Esophagus mucosa (tissue), 1 donor: ENCODE results near the gene NEURL1. TPM values are rescaled to one million over a fixed set of nuclear protein-coding genes. Genes with fewer than 3 reads are reported as not detected.
"Not testable (repeated sequence)": the region's sequence is repeated elsewhere in the genome, so short reads cannot be mapped to it uniquely, and the experiment has no call there.

Experiments
- ATAC-seq: fragments of 200-7000 bp; cut with Tn5 transposase; one replicate; pipeline ENCODE4 v1.9.1; 2020
- total RNA-seq: library from RNA; stranded (reverse); gene quantifications from one replicate; pipeline ENCODE4 v1.2.4, GENCODE V29; 2023
- donor health status: DM: yes; HTN: yes; CAD: no.

NEURL1 gene
- total RNA-seq, 1 donor from 2014 or later, result 0.16 TPM

- ATAC-seq, result no peak
Measured at GRCh38 chr10:103517234-103518085, 24.0 kb downstream of the NEURL1 start.

GRCh38 chr10:103519798-103520197 lies 26.3 kb downstream of the NEURL1 start:
- no peak for ATAC-seq

- ATAC-seq, result not testable (repeated sequence)
Measured at GRCh38 chr10:103522006-103522405, 28.5 kb downstream of the NEURL1 start.

- no peak for ATAC-seq
Measured at GRCh38 chr10:103523683-103524082, 30.2 kb downstream of the NEURL1 start.

- ATAC-seq, result no peak
Measured at GRCh38 chr10:103525901-103526300, 32.4 kb downstream of the NEURL1 start.

- not testable (repeated sequence) for ATAC-seq
Measured at GRCh38 chr10:103527476-103527875, 34.0 kb downstream of the NEURL1 start.

GRCh38 chr10:103528549-103528948 lies 35.0 kb downstream of the NEURL1 start:
- no peak for ATAC-seq

- ATAC-seq, result no peak
Measured at GRCh38 chr10:103529539-103529938, 36.0 kb downstream of the NEURL1 start.

- ATAC-seq, result no peak
Measured at GRCh38 chr10:103533827-103534226, 40.3 kb downstream of the NEURL1 start.

GRCh38 chr10:103534621-103535498 lies 41.4 kb downstream of the NEURL1 start:
- ATAC-seq, result no peak

GRCh38 chr10:103535595-103535994 lies 42.1 kb downstream of the NEURL1 start:
- peak; percentile 8 for ATAC-seq

- no peak for ATAC-seq
Measured at GRCh38 chr10:103539751-103540150, 46.2 kb downstream of the NEURL1 start.

GRCh38 chr10:103540722-103541121 lies 47.2 kb downstream of the NEURL1 start:
- no peak for ATAC-seq

GRCh38 chr10:103541616-103542015 lies 48.1 kb downstream of the NEURL1 start:
- ATAC-seq, result no peak

- no peak for ATAC-seq
Measured at GRCh38 chr10:103542764-103543616, 49.5 kb downstream of the NEURL1 start.

- no peak for ATAC-seq
Measured at GRCh38 chr10:103543617-103544525, 50.4 kb downstream of the NEURL1 start.

GRCh38 chr10:103544657-103545310 lies 51.3 kb downstream of the NEURL1 start:
- ATAC-seq, result no peak

GRCh38 chr10:103545366-103545765 lies 51.9 kb downstream of the NEURL1 start:
- no peak for ATAC-seq

- ATAC-seq, result no peak
Measured at GRCh38 chr10:103545771-103546281, 52.3 kb downstream of the NEURL1 start.

- ATAC-seq, result no peak
Measured at GRCh38 chr10:103546401-103546800, 52.9 kb downstream of the NEURL1 start.
